Measurements from ENCODE around the gene CROCC2. TPM values are rescaled to one million over a fixed set of nuclear protein-coding genes. Genes with fewer than 3 reads are reported as not detected.
A peak's percentile ranks its signal among the peaks of the same experiment; 100 is the strongest.

CROCC2 gene
- total and polyA plus RNA-seq, 2 of the 13 experiments (the other 11 are each of a cell fraction or from before 2014, with no cell fraction given), result not detected

DNA sequence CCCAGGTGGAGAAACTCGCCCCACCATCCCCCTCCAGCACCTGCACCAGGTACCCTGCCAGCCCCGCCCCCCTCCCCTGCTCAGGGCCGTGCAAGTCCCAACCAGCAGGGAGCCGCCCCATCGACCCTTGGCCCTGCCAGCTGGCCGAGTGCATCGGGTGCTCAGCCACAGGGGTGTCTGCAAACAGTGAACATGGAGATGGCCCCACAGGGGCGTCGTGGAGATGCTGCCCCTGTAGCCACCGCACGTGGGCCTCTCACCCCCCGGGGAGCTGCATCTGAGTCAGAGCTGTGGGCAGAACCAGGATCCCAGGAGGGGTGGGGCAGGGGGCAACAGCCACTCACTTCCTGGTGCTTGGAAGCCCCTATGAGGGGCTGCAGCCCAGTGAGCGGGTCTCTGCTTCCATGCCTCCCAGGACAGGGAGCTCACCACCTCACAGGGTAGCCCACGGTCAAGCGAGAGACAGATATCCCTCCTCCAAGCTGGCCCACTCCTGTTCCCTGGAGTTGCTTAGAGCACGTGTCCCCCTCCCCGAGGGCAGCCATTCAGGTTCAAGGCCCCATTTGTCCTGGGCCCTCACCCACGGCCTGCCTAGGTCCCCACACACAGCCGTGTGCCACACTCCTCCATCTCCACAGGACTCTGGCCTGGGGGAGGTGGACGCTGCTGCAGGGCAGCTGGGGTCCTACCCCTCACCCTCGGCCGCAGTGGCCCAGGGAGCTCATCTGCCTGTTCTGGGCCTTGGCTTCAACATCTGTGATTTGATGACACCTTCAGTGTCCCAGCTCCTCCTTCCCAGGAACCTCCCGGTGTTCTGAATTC is 9.1 kb upstream of the CROCC2 start (continued):
- TF ChIP-seq CHD2 (IDR thresholded peaks at IDR 0.05; ENCODE audit: low read depth, low read length) (no peak), ZEB1 (IDR thresholded peaks at IDR 0.05; ENCODE audit: insufficient replicate concordance, low read depth) (peak; percentile 72), ZNF589 (CRISPR knock-in tag; conservative IDR thresholded peaks at IDR 0.05) (peak; percentile 90), MEF2D (CRISPR knock-in tag; IDR thresholded peaks at IDR 0.05) (0 out of 2 replicates have a peak, but pooled peaks have one; percentile 40), SIX1 (CRISPR knock-in tag; IDR thresholded peaks at IDR 0.05; ENCODE audit: borderline replicate concordance) (no peak), RCOR2 (CRISPR knock-in tag; IDR thresholded peaks at IDR 0.05) (peak; percentile 58; the same call in 1 of the 2 replicates), ZNF501 (CRISPR knock-in tag; IDR thresholded peaks at IDR 0.05) (peak; percentile 39; the same call in 1 of the 2 replicates), SMAD3 (CRISPR knock-in tag; IDR thresholded peaks at IDR 0.05) (no peak), RFX3 (CRISPR knock-in tag; IDR thresholded peaks at IDR 0.05) (no peak), MATR3 (CRISPR knock-in tag; IDR thresholded peaks at IDR 0.05) (no peak), BORCS8-MEF2B (CRISPR knock-in tag; IDR thresholded peaks at IDR 0.05) (peak; percentile 90), ZKSCAN8 (CRISPR knock-in tag; IDR thresholded peaks at IDR 0.05; ENCODE audit: borderline replicate concordance) (no peak), FOSL2 (CRISPR knock-in tag; IDR thresholded peaks at IDR 0.05) (peak; percentile 49)
- TF ChIP-seq, protein P1, sequence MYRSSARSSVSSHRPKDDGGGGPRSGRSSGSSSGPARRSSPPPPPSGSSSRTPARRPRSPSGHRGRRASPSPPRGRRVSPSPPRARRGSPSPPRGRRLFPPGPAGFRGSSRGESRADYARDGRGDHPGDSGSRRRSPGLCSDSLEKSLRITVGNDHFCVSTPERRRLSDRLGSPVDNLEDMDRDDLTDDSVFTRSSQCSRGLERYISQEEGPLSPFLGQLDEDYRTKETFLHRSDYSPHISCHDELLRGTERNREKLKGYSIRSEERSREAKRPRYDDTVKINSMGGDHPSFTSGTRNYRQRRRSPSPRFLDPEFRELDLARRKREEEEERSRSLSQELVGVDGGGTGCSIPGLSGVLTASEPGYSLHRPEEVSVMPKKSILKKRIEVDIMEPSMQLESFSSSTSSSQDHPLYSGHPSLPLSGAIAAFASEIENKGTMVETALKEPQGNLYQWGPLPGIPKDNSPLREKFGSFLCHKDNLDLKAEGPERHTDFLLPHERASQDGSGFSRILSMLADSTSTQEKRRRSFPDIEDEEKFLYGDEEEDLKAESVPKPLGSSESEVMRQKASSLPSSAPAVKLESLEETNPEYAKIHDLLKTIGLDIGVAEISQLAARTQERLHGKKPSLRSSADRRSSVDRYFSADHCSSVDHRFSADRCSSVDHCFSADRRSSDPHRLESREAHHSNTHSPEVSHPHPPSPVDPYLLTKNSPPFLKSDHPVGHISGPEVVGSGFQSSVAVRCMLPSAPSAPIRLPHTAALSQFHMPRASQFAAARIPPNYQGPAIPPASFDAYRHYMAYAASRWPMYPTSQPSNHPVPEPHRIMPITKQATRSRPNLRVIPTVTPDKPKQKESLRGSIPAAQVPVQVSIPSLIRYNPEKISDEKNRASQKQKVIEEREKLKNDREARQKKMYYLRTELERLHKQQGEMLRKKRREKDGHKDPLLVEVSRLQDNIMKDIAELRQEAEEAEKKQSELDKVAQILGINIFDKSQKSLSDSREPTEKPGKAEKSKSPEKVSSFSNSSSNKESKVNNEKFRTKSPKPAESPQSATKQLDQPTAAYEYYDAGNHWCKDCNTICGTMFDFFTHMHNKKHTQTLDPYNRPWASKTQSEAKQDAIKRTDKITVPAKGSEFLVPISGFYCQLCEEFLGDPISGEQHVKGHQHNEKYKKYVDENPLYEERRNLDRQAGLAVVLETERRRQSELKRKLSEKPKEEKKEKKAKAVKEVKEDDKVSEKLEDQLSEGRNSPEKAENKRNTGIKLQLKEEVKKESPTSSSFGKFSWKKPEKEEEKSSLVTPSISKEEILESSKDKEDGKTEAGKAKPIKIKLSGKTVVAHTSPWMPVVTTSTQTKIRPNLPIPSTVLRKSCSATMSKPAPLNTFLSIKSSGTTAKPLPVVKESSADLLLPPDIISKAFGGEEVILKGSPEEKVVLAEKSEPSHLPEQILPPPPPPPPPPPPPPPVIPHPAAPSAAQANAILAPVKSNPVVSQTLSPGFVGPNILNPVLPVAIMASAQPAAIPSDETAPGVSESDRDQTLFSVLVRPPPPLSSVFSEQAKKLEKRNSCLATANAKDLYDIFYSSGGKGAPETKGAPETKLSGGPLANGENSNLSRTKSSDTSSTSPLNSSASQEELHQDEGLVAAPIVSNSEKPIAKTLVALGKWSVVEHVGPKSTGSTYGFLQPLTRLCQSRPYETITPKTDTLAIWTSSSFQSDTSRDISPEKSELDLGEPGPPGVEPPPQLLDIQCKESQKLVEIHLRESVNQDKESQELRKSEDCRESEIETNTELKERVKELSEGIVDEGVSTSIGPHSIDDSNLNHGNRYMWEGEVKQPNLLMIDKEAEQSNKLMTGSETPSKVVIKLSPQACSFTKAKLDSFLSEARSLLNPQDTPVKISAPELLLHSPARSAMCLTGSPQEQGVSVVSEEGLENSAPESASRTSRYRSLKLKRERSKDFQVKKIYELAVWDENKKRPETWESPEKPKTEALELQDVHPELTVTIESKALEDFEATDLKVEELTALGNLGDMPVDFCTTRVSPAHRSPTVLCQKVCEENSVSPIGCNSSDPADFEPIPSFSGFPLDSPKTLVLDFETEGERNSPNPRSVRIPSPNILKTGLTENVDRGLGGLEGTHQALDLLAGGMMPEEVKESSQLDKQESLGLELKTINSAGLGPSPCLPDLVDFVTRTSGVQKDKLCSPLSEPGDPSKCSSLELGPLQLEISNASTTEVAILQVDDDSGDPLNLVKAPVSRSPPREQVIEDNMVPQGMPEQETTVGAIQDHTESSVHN (CRISPR knock-in tag; IDR thresholded peaks at IDR 0.05), result peak; percentile 79; the same call in 1 of the 2 replicates
- TF ChIP-seq, protein P2, sequence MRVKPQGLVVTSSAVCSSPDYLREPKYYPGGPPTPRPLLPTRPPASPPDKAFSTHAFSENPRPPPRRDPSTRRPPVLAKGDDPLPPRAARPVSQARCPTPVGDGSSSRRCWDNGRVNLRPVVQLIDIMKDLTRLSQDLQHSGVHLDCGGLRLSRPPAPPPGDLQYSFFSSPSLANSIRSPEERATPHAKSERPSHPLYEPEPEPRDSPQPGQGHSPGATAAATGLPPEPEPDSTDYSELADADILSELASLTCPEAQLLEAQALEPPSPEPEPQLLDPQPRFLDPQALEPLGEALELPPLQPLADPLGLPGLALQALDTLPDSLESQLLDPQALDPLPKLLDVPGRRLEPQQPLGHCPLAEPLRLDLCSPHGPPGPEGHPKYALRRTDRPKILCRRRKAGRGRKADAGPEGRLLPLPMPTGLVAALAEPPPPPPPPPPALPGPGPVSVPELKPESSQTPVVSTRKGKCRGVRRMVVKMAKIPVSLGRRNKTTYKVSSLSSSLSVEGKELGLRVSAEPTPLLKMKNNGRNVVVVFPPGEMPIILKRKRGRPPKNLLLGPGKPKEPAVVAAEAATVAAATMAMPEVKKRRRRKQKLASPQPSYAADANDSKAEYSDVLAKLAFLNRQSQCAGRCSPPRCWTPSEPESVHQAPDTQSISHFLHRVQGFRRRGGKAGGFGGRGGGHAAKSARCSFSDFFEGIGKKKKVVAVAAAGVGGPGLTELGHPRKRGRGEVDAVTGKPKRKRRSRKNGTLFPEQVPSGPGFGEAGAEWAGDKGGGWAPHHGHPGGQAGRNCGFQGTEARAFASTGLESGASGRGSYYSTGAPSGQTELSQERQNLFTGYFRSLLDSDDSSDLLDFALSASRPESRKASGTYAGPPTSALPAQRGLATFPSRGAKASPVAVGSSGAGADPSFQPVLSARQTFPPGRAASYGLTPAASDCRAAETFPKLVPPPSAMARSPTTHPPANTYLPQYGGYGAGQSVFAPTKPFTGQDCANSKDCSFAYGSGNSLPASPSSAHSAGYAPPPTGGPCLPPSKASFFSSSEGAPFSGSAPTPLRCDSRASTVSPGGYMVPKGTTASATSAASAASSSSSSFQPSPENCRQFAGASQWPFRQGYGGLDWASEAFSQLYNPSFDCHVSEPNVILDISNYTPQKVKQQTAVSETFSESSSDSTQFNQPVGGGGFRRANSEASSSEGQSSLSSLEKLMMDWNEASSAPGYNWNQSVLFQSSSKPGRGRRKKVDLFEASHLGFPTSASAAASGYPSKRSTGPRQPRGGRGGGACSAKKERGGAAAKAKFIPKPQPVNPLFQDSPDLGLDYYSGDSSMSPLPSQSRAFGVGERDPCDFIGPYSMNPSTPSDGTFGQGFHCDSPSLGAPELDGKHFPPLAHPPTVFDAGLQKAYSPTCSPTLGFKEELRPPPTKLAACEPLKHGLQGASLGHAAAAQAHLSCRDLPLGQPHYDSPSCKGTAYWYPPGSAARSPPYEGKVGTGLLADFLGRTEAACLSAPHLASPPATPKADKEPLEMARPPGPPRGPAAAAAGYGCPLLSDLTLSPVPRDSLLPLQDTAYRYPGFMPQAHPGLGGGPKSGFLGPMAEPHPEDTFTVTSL (CRISPR knock-in tag; IDR thresholded peaks at IDR 0.05; ENCODE audit: borderline replicate concordance), result no peak

All from HepG2 (cell line).